AG04450 (cell line): ENCODE data around the gene SNX12. TPM values are rescaled to one million over a fixed set of nuclear protein-coding genes. Genes with fewer than 3 reads are reported as not detected.
A peak's percentile ranks its signal among the peaks of the same experiment; 100 is the strongest.

Experiments used
- CTCF ChIA-PET: fragments of 300-600, 350-600 bp; formaldehyde crosslinking; extraction: SDS; loops from one replicate; lab custom pipeline; 2022; ENCODE audit warnings: antibody characterized with exemption, inconsistent platforms; lab: Charles Lee
- POLR2A ChIA-PET: fragments of 350-600 bp; formaldehyde crosslinking; extraction: SDS; loops from one replicate; lab custom pipeline; 2021; ENCODE audit warnings: antibody characterized with exemption, inconsistent platforms; lab: Yijun Ruan, JAX
- DNase-seq: peaks from one replicate; pipeline ENCODE4 v3.0.0-alpha.2; 2011; ENCODE audit warnings: low read depth, low spot score
- H3K27ac ChIP-seq: one replicate; pipeline ENCODE4 v1.5.1; 2012; ENCODE audit warnings: low read depth, low read length, control low read depth
- H3K27me3 ChIP-seq: one replicate; pipeline ENCODE4 v1.6.0; 2012; ENCODE audit warnings: low read length; ENCODE audit not compliant: control insufficient read depth, insufficient read depth
- H3K4me3 ChIP-seq: 2 replicates; pipeline ENCODE4 v1.5.1; 2011; ENCODE audit warnings: mild to moderate bottlenecking, low read depth, low read length, control low read depth
- H3K9me3 ChIP-seq: 2 replicates; pipeline ENCODE4 v1.5.1; 2012; ENCODE audit warnings: low read length; ENCODE audit not compliant: control insufficient read depth, insufficient read depth
- polyA plus RNA-seq: library from polyadenylated mRNA; depleted of rRNA; stranded (reverse); fragments of >200 nt; gene quantifications from 2 replicates; pipeline ENCODE4 v1.2.3, GENCODE V29; 2011
- TF ChIP-seq, protein P1 (sequence below): IDR thresholded peaks from 2 replicates; pipeline ENCODE4 v1.5.1; 2011; ENCODE audit warnings: low read depth, low read length, control low read depth, inconsistent platforms

Gene SNX12
- polyA plus RNA-seq, 1 experiment = 77.0 TPM

DNA sequence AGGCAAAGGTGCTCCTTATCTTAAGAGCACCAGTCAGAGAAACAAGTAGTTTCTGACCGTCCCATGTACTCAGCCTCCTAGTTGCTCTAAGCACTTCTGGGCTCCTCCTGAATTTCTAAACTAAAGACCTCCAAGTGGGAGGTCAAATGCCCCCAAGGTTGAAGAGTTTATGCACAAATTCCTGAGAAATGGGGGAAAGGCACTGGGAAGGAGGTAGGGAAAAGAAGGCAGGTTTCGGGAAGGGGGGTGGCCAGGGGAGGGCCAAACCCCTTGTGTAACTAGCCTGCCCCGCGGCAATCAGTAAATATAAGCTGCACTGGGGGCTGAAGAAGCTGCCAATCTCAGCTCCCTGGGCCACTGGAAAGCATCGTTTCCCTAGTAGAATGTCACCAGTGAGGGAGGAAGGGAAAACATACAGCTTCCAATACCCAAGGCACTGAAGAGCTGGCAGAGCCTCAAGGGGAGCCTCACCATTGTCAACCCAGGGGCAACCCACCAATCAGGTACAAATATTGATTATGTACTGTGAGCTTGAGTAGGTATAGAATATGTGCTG, 30.9 kb upstream of the SNX12 start:
- no peaks in the 10 kb centered on the region for H3K9me3 ChIP-seq
- H3K27ac ChIP-seq = no peak overlapping the region
- no peak for DNase-seq
- H3K27me3 ChIP-seq = peaks cover 2% of the 10 kb centered on the region
- ChIA-PET CTCF (interaction anchor here (0.6 to 1.4 kb wide), 3 partner anchors 13 to 318 kb away, joined by 3 read pairs; partner anchors contain the start of genes IL2RG and TAF1), POLR2A (no interaction called here)
- no peak overlapping the region for H3K4me3 ChIP-seq
- TF ChIP-seq, protein P1, sequence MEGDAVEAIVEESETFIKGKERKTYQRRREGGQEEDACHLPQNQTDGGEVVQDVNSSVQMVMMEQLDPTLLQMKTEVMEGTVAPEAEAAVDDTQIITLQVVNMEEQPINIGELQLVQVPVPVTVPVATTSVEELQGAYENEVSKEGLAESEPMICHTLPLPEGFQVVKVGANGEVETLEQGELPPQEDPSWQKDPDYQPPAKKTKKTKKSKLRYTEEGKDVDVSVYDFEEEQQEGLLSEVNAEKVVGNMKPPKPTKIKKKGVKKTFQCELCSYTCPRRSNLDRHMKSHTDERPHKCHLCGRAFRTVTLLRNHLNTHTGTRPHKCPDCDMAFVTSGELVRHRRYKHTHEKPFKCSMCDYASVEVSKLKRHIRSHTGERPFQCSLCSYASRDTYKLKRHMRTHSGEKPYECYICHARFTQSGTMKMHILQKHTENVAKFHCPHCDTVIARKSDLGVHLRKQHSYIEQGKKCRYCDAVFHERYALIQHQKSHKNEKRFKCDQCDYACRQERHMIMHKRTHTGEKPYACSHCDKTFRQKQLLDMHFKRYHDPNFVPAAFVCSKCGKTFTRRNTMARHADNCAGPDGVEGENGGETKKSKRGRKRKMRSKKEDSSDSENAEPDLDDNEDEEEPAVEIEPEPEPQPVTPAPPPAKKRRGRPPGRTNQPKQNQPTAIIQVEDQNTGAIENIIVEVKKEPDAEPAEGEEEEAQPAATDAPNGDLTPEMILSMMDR = no peak

DNA sequence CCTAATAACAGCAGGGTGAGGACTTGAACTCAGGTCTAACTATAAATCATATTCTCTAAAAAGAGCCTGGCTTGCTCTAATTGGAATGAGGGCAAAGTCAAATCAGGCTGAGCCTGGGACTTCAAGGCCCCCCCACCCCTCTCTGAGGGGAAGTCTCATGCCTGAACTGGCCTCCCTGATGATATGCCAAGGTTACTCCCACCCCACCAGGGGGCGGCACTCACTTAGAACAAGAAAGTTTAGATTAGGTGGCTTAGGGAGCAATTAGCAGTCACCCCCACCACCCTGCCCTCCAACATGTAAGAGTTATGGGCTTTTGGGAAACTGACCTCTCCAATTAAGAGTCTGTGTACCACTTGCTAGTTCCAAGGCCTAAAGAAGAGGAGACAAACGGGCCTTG, 30.2 kb upstream of the SNX12 start:
- TF ChIP-seq, protein P1 = peak; percentile 47
- no peak for DNase-seq
- Histone ChIP-seq H3K4me3 (no peak overlapping the region), H3K27me3 (peaks cover 2% of the 10 kb centered on the region), H3K27ac (no peak overlapping the region), H3K9me3 (no peaks in the 10 kb centered on the region)
- POLR2A ChIA-PET = no interaction called here
- CTCF ChIA-PET = interaction anchor here (1.0 to 1.6 kb wide), 2 partner anchors 32 to 79 kb away, joined by 4 read pairs; no protein-coding TSS in a partner anchor

DNA sequence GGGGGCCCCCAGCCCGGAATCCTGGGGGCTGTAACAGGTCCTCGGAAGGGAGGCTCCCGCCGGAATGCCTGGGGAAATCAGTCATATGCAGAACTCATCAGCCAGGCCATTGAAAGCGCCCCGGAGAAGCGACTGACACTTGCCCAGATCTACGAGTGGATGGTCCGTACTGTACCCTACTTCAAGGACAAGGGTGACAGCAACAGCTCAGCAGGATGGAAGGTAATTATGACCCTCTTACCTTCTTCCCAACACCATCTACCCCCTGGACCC, 28.6 kb upstream of the SNX12 start:
- Histone ChIP-seq H3K27me3 (peaks cover 2% of the 10 kb centered on the region), H3K4me3 (peak overlapping the region; percentile 71), H3K27ac (no peak overlapping the region), H3K9me3 (no peaks in the 10 kb centered on the region)
- ChIA-PET POLR2A (no interaction called here), CTCF (interaction anchor here (0.7 to 1.6 kb wide), 2 partner anchors 33 to 81 kb away, joined by 3 to 4 read pairs; no protein-coding TSS in a partner anchor)
- TF ChIP-seq, protein P1 = no peak
- no peak for DNase-seq

DNA sequence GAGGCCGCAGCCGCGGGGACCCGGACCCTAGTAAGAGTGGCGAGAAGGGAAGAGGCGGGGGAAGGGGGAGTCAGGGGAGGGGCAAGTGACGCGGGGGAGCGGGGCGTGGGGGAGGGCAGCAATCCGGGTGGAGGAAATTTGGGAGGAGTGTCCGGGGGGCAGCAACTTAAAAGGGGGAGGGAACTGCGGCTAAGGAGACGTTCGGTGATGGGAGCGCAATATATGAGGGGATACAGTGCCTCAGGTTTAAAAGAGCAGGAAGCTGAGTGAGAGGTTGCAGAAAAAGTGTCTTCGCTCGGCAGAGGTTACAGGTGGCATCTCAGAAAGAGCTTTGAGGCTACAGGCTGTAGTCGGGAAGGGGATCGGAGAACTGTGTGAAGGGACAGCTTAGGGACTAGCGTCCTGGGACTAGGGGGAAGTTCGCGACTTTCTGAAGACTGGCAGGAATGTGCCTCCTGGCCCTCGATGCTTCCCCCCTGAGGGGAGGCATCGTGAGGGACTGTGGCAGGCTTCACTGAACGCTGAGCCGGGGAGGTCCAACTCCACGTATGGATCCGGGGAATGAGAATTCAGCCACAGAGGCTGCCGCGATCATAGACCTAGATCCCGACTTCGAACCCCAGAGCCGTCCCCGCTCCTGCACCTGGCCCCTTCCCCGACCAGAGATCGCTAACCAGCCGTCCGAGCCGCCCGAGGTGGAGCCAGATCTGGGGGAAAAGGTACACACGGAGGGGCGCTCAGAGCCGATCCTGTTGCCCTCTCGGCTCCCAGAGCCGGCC, 28.0 kb upstream of the SNX12 start:
- no peak for DNase-seq
- Histone ChIP-seq H3K27me3 (peaks cover 2% of the 10 kb centered on the region), H3K27ac (no peak overlapping the region), H3K4me3 (peak overlapping the region; percentile 71), H3K9me3 (no peaks in the 10 kb centered on the region)
- TF ChIP-seq, protein P1 = no peak
- CTCF ChIA-PET = interaction anchor here (0.7 kb wide), 1 partner anchor 34 kb away, joined by 3 read pairs; no protein-coding TSS in a partner anchor
- POLR2A ChIA-PET = interaction anchor here (0.7 kb wide), 1 partner anchor 877 kb away, joined by 4 read pairs; no protein-coding TSS in a partner anchor

DNA sequence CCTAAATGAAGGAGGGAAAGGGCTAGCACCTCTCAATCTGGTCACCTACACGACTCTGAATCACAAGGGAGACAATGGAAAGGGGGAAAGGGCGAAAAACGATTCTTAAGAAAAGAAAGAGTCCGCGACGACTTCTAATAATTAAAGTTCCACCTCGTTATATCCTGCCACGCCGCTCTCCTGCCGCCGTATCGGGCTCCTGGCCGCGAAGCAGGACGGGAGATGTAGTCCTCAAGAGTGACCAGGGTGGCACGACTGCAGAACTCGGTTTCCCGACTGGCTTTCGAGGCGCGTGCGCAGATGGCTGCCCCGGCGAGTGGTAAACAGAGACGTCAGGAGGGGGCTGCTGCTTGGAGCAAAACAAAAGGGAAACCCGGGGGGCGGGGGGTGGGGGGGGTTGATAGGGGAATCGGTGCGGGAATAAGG, 27.4 kb upstream of the SNX12 start, which contains the start of gene FOXO4:
TSS of gene FOXO4 (plus strand) at position 297 of the 426 bp plus-strand sequence. CDS start 678 bp downstream, outside the sequence.
- no peak within 1 kb of the TSS for H3K27ac ChIP-seq

More for the DNA sequence above, 27.4 kb upstream of the SNX12 start, which contains the start of gene FOXO4:
- Histone ChIP-seq H3K9me3 (no peaks in the 10 kb centered on the region), H3K27me3 (peaks cover 2% of the 10 kb centered on the region), H3K4me3 (peak within 1 kb of the TSS; percentile 71)
- POLR2A ChIA-PET = no interaction called here
- TF ChIP-seq, protein P1 = no peak
- peak; percentile 41 for DNase-seq
- CTCF ChIA-PET = no interaction called here
